GM12873 (cell line): ENCODE results near the gene PDE4B.

ENCODE experiments used
- TF ChIP-seq, protein P1 (sequence below): IDR thresholded peaks from 2 replicates; pipeline ENCODE4 v1.5.1; 2012; ENCODE audit warnings: low read depth, mild to moderate bottlenecking, moderate library complexity, low read length, control low read depth; ENCODE audit not compliant: insufficient read depth; ENCODE audit errors: missing control alignments

PDE4B gene

DNA sequence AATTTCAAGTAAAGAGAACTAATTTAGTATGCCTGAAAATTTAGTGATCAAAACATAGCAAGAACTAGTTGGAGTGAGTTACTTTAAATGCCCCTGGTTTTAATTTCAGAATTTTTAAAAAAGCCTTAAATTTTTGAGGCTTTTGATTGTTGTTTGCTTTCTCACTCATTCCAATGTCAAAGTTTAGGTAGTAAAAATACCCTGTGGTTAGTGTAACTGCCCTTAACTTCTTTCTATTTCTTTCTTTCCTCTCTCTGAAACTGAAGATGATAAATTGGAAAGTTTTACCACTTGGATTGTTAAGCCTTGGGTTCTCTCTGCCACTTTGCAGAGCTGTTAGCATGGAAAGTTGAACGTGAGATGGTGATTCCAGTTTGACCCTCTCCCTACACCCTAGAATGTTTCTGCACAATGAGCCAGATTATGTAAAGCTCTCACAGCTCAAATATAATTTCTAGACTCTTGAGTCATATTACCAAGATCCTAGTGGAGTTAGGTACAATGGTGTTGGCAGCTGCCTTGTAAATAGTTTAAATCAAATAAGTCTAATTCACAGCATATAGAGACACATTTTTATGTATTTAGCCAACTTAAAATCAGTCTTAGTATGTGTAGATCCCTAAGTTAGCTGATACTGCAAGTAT is 548.9 kb downstream of the PDE4B start:
- TF ChIP-seq, protein P1, sequence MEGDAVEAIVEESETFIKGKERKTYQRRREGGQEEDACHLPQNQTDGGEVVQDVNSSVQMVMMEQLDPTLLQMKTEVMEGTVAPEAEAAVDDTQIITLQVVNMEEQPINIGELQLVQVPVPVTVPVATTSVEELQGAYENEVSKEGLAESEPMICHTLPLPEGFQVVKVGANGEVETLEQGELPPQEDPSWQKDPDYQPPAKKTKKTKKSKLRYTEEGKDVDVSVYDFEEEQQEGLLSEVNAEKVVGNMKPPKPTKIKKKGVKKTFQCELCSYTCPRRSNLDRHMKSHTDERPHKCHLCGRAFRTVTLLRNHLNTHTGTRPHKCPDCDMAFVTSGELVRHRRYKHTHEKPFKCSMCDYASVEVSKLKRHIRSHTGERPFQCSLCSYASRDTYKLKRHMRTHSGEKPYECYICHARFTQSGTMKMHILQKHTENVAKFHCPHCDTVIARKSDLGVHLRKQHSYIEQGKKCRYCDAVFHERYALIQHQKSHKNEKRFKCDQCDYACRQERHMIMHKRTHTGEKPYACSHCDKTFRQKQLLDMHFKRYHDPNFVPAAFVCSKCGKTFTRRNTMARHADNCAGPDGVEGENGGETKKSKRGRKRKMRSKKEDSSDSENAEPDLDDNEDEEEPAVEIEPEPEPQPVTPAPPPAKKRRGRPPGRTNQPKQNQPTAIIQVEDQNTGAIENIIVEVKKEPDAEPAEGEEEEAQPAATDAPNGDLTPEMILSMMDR: no peak

DNA sequence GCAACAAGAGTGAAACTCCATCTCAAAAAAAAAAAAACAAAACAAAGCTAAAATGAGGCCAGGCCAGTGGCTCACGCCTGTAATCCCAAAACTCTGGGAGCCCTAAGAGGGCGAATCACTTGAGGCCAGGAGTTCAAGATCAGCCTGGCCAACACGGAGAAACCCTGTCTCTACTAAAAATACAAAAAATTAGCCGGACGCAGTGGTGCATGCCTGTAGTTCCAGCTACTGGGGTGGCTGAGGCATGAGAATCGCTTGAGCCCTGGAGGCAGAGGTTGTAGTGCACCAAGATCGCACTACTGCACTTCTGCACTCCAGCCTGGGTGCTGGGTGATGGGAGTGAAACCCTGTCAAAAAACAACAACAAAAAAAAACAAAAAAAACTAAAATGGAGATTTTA is 550.0 kb downstream of the PDE4B start:
- TF ChIP-seq, protein P1: no peak

DNA sequence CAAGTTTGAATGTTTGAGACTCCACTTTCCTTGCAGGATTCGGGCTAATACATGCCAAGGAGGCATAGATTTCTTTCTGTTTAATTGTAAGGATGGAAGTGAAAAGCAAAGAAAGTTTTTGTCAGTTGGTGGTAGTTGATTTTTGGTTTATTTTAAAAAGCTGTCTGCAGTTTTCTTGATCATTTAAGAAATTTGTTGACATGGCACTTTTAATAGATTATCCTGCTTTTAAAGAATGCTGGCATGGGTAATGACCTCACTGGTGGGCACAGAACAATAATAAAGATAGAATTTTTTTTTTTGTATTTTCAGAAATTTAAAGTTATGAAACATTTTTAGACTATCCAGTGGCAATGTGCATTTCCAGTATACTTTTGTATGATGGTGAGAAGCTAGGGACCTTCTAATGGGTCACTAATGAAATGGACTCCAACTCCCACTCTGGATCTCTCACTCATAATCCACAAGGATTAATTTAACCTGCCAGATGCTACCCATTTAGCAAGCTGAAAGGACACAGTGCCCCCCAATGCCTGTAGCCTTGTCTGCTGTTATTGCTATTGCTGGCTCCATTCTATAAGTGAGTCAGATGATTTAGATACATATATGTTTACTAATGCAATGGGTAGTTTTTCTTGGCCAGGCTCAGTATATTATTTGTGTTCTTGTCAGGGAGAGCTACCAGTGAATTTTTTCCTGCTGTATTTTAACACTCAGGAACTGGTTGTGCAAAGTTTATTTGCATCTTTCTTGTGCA is 551.1 kb downstream of the PDE4B start:
- TF ChIP-seq, protein P1: no peak

DNA sequence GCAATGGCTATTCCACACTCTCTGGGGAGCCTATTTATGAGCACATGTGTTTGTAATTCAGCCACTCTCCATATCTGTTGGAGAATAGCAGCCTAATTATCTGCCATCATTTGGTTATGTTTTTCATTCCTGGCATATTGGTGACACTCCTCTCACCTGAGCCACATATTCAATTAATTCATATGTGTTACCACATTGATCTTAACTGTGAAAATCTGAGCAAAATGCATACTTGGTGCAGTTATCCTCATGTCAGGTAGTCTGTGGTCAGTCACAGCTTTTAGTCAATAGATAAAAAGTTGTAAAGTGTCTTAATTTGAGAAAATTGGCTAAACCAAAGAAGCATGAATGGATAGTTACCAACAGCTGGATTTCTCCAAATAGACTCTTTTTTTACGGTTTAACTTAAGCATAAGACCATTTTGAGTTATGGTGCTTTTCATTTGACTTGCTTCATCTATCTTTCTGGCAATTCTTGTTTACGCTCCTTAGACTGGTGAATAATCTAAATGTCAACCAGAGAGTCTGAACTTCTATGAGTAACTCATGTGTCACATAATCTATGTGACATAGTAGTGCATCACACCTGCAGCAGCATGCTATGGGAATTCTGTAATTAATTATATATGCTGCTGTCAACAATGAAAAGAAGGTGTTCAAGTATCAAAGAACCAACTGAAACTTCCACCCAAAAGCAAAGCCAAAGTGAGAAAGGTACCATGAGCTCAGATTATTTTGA is 553.5 kb downstream of the PDE4B start:
- TF ChIP-seq, protein P1: no peak

DNA sequence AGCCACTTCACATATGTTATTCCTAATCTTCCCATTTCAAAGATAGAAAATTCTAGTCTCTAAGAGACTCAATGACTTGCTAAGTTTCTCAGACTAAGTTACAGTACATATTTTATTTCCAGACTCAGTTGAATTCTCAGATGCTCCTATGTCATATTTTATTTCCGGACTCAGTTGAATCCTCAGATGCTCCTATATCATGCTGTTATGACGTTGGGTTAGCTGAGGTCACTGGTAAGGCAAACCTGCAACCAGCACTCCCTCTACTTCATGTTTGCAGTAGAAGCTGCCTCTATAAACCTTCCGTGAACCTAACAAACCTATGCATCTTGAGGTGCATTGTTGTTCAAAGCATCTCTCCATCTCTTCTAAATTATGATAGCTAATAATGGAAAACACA is 554.2 kb downstream of the PDE4B start:
- TF ChIP-seq, protein P1: no peak

DNA sequence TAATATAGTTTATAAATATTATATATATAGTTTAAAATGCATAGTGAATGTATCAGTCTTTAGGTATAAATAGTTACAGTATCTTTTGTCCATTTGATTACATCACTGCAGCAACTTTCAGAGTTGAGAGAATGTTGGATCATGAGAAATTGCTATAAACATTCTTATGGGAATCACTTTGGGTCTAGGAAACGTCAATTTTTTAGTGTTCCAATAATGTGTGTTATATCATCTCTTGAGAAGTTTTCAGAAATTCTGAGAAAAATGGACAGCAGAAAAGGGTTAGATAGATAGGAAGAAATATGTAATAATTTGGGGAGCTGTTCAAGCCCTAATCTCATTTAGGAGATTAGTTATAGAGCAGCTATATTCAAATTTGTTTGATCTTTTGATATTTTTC is 556.1 kb downstream of the PDE4B start:
- TF ChIP-seq, protein P1: no peak

DNA sequence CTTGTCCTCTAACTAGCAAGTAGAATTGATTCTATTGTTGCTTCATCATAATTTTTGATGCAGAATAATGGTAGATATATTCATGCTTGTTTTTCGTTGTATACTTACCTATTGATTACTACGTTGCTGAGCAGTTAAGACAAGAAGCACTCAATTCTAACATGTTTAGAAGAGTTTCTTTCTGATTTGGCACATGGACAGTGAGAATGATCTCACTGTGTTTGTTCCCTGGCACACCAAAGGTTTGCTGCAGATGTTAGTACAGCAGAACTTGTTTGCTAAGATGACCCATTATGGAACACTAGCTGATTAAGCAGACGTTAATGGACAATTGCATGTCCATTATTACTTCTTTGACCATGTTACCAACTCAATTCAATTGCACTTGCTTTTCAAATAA is 556.5 kb downstream of the PDE4B start:
- TF ChIP-seq, protein P1: no peak
